Activated T-cell treated with anti-CD3 and anti-CD28 coated beads for 48 hours (primary cell): ENCODE data around the gene CFL1.
A peak's percentile ranks its signal among the peaks of the same experiment; 100 is the strongest.
"Not testable (repeated sequence)": the region's sequence is repeated elsewhere in the genome, so short reads cannot be mapped to it uniquely, and the experiment has no call there.

Source experiments
- DNase-seq: peaks from one replicate; pipeline ENCODE4 v3.0.0-alpha.2; 2020; ENCODE audit warnings: low read depth

CFL1 gene

GRCh38 chr11:65832231-65832630 lies 25.7 kb downstream of the CFL1 start:
- not testable (repeated sequence) for DNase-seq

DNA sequence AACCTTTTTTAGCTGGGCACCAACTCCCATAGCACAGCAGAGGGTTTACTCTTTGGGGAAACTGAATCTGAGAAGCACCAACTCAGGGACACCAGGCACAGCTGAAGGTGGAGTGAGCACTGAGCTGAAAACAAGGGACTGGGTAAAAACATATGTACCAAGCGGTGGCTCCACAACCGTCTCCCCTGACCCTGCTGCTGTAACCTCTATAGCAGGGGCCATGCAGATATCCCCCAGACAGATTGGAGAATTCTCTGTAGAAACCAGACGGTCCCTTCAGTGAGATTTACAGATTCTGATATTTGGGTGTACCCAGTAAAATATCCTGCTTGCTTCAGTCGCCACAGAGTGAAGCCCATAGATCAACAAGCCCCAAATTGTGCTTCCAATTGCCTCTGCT lies 28.5 kb downstream of the CFL1 start:
- DNase-seq: no peak

DNA sequence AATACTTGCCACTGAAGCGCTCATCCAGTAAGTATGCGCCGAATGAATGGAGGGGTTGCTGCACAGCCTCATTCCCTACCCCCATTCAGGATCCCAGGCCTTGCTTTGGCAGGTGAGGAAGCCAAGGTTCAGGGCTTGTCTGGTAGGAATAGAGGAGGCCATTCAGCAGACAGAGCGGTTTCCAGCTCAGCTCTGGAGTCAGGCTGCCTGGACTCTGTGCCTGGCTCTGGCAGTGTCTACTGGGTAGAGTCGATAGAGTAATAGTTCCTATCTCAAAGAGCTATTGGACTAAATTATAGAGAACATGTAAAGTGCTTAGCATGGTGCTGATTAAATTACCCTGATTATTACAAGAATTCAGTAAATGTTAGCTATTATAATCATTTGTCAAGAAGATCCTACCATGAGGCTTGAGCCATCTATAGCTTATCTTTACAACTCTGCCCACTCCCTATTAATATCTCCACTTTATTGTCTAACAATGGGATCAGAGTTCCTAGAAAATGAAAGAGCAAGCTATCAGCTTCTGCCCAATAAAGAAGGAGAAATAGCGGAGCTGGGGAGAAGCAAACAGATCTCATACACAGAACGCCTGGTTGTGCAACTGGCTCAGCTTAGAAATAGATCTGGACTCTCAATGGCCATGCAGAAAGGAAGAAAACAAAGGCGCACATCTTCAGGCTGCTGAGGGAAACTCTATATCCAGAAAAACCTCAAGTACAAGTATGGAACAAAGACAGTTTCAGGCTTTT lies 30.8 kb downstream of the CFL1 start:
- no peak for DNase-seq

DNA sequence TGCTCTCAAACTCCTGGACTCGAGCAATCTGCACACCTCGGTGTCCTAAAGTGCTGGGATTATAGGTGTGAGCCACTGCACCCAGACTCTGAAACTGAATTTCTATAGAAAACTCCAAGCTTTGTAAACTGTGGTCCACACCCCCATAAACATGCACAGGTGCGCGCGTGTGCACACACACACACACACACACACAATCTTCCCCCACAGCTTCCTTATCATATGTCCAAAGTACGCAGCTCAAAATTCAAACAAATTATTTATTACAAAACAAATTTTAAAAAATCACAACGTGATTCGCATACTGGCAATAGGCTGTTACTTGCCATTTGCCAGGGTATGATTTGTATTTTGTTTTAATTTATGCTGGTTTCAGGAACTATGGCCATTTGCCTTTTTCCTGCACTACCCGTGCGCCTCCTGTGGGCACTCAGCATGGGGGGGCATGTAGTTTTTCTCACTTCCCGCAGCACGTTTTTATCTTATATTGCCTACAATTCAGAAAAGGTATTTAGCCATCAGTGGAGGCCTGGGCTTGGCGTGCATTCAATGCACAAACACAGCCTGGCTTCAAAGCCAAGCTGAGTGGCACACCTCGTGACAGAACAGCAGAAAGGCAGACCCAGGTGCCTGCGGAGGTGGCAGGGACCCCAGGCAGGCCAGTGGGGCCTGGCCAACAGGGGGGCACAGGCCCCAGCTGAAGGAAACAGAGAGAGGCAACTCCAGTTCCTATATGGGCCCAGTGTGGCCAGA lies 35.0 kb downstream of the CFL1 start:
- DNase-seq: no peak

- no peak for DNase-seq
Measured at GRCh38 chr11:65821107-65821506, 36.9 kb downstream of the CFL1 start.

DNA sequence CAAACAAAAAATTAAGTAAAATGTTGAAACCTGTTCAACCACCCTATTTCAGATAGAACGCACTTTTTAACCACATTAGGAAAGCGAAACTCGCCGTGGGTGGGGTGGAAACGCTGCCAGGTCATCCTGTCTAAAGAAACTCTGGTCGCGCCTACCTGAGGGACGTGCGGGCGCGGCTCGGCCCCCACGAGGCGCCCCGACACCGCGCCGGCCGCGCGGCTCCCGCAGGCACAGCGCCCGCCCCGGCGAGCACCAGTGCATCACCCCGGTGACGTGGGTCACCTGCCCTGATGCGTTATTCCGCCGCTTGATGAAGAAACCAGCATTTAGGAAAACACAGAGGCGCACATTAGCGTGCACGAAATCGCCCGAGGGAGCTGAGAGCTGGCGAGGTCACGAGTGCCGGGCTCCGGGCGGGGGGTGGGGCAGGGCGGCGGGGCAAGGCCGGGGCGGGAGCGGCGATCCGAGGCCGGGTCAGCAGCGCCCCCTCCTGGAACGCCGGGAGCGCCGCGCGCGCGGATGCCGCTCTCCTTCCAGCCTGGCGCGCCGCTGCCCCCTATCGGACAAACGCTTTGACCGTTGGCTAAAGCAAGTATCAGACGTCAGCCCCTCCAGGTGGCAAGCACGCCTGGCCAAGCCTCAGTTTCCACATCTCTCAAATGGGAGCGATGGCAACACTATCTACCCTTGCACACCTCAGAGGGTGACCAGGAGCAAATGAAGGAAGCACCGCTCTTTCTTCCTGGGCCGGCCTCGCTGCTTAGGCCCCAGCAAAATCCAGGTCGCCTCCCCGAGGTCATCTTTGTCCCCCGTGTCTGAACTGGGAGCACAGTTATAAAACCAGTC lies 39.9 kb downstream of the CFL1 start:
- DNase-seq: peak; percentile 95

- no peak for DNase-seq
Measured at GRCh38 chr11:65817312-65817834, 40.6 kb downstream of the CFL1 start.

DNA sequence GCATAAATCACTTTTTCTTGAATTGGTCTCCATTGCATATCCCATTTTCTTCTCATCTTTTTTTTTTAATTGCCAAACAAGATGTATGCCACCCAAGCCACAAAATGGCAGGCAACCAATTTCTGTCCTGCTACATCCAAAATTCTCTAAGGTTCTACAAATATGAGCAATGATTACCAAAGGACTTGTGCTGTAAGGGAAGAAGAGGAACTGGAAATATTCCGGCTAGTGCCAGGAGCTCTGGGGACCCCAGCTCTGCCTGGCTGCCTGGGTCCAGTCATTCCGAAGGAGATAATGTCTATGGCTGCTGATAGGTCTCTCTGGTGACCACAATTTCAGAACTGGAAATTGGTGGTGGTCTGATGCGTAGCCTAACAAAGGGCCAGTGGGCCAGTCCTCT lies 41.3 kb downstream of the CFL1 start:
- no peak for DNase-seq

DNA sequence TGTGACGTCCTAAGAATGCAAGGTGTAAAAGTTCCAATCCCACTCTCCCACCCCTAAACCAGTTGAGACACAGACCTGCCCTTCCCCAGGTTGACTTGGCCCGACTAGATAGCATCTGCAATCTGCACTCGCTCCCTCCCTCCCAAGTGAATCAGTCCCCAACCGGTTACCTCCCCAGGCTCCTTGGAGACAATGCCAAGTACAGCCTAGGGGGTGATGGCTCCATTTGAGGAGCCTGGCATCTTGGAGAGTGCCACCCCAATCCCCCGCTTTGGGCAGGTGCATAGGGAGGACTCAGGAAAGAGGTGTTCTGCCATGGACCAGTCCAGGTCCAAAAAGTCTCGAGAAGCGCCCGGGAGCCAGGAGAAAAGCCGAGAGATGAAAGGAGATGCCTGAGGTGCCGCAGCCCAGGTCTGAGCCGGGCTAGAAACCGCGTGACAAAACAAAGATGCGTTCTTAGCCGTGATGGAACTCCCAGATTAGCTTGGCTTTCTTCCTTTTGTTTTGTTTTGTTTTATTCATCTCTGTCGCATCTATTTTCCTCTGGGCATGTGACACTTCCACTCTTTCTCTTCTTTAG lies 42.9 kb downstream of the CFL1 start:
- no peak for DNase-seq

DNA sequence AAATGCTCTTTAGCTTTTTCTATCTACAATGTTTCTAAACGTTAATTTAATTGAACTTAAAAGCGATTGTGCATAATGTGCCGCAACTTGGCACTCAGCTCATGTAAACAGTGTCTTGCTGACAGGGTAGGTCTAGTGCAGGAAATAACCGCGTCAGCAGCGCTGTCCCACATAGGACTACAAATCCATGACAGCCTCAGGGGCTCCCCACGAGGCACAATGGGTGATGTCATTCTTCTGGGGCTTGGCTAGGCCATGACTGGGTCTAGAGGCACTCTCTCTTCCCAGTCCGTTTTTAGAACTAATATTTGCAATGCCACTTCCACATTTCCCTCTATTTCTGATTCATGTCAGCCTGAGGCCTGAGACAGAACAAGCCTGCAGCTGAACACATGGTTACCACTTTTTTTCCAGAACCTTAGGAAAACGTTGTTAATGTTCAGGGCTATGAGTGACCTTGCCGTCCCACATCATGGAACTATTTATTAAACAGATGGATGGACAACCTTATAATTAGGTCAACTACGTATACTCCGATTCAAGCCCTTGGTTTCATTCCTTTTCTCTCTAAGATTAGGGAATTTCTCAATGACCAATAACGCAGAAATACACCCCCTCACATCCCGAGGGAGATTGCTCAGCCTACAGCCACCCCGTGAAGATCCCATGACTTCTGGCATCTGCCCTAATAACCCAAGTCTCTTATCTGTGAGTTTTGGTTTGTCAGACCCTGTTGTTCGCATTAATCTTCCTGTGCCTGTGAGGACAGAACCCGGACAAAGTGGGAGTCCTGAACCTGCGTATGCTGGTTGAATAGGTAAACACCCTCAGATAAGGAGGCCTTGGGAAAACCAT lies 43.6 kb downstream of the CFL1 start:
- DNase-seq: no peak

DNA sequence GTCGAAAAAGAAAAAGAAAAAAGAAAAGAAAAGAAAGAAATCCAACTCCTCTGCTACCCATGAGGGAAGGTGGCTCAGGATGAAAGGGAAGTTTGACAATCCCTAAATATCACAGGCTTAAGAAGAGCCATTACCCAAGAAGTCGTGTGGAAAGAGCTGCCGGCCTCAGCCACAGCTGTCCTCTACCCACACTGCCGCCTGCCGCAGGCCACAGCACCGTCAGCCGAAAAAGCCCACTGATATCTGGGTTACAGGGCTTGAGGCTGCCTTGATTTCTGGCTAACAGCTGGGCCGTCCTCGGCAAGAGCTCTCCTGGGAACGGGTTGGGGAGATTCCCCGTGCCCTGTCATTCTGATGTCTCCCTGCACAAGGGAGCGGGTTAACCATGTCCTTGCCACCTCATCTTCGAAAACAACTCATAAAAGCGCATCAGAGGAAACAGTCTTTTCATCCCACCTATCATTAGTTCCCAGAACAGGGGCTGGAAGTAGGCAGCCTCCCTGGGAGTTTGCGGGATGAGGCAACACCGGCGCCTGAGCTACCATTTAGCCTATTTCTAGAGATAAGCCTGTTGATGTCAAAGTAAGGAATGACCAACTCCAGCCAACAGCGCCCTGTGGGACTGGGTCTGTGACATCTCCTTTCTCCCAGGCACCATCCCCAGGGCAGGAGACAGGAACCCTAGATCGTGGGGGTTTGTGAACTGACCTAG lies 46.1 kb downstream of the CFL1 start:
- no peak for DNase-seq

DNA sequence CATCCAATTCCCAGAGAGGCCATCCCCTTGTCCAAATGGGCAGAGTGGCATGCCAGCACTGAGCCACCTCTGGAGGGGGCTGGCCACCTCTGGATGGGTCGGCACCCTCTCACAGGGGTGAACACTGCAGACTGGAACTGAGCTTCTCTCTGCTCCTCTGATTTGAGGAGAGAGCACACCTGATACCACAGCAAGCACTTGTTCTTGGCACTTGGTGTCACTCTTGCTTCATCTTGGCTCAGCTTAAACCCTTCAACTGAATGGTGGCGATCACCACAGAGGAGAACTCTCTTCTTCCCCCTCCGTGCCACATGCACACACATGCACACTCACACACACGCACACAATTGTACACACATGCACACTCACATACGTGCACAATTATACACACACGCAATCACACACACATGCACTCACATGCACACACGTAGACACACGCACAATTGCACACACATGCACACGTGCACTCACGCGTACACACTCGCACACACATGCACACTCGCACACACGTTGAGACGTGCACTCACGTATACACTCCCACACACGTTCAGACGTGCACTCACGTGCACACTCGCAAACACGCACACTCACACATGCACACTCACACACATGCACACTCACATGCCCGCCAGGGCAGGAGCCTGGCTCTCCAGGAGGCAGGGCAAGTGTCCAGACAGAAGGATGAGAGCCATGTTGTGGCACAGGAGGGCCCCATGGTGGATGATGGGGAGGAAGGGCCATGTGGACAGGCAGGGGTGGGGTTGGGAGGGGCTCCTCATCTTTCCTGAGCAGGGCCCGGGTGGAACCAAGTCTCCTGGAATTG lies 47.7 kb downstream of the CFL1 start:
- DNase-seq: no peak

GRCh38 chr11:65809496-65809895 lies 48.5 kb downstream of the CFL1 start:
- no peak for DNase-seq

- DNase-seq: no peak
Measured at GRCh38 chr11:65808744-65809341, 49.1 kb downstream of the CFL1 start.

DNA sequence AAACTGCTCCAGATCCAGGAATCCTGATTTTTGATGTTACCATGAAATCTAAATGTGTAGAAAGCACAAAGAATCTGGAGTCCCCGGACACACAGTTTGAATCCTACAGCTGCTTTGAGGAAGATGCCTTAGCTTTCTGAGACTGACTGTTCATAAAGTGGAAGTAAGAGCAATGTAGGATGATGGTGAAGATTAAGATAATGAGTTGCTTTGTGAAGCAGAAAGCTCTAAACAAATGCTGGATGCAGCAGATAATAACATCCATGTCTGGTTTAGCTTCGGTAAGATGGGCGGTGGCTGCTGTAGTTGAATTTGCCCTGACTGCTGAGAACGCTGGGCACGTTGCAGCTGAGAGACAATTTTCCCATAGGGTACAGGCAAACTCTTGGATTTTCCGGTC lies 51.0 kb downstream of the CFL1 start:
- no peak for DNase-seq
